Measurements from ENCODE around the gene PTPRD.

Gene PTPRD

DNA sequence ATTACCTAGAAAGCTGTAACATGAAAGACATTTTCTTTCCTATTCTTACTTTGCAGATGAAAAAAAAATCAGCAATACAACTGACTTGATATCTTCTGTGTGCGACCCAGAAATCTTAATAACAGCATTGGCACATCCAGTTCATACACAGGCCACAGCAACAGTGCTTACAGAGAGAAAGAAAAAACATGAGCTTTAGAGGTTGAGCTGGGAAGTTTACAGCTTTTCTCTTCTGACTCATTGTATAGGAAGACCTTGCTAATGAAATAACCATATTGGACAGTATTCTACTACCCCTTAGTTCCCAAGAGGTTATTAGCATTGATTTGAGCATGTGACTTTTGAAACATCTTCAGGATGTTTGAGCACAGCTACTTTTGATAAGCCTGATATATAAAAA lies 1779.8 kb downstream of the PTPRD start:
- no peak for DNase-seq (ENCODE audit: low read depth, low spot score)

DNA sequence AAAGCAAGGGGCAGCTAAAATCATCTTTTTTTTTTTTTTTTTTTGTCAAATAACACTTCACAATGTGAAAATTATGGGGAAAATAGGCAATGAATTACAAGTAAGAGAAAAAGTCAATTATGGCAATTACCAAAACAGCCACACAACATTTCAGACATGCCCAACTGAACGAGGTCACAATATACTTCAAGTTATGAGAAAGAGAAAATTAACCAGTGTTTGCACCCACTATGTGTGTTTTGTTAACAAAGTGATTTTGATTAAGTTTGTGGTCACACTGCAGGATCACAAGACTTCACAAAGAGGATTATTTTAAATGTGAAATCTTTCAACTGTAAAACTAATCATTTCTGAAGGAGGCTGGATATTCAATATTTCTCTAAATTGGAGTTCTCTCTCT lies 1780.4 kb downstream of the PTPRD start:
- DNase-seq (ENCODE audit: low read depth, low spot score) = no peak

DNA sequence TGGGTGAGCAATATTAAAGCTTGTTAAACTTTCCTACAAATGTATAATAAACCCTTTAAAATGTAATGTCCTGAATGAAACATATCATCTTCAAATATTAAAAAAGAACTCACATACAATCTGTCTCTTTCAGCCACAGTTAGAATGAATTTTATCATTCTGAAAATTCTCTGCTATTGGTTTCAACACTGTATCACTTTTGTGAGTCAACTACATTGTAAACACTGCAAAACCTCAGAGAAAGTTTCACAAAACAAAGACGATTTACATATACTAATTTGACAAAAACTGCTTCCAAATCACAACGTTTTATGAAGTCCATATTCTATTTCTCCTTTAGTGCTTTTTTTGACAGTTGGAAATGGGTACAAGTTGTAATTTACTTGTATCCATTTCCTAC lies 1781.2 kb downstream of the PTPRD start:
- DNase-seq (ENCODE audit: low read depth, low spot score) = no peak

DNA sequence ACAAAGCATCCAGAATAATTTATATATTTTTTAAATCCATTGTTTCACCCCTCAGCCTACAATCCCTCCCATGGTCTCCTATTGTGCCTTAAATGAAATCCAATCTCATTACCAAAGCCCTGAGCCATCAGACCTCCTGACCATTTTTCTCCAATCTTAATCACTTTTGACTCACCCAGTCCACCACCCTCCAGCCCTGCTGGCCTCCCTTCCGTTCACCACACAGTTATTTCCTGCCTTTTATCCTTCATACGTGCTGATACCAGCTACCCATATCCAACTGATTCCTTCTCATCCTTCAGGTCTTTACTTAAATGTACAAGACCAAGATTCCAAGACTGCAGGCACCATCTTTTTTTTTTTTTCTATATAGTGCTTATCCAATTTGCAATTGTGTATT lies 1786.5 kb downstream of the PTPRD start:
- DNase-seq (ENCODE audit: low read depth, low spot score) = no peak

DNA sequence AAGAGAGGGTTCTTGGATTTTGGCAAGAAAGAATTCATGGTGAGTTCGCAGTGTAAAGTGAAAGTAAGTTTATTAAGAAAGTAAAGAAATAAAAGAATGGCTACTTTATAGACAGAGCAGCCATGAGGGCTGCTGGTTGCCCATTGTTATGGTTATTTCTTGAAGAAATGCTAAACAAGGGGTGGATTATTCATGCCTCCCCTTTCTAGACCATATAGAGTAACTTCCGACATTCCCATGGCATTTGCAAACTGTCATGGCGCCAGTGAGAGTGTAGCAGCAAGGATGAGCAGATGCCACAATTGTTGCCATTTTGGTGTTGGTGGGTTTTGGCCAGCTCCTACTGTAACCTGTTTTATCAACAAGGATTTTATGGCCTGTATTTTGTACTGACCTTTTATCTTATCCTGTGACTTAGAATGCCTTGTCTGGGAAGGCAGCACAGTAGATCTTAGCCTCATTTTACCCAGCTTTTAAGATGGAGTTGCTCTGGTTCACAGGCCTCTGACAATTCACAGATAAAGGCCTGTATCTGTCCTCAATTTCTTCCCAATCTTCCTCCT lies 1787.1 kb downstream of the PTPRD start:
- no peak for DNase-seq (ENCODE audit: low read depth, low spot score)

DNA sequence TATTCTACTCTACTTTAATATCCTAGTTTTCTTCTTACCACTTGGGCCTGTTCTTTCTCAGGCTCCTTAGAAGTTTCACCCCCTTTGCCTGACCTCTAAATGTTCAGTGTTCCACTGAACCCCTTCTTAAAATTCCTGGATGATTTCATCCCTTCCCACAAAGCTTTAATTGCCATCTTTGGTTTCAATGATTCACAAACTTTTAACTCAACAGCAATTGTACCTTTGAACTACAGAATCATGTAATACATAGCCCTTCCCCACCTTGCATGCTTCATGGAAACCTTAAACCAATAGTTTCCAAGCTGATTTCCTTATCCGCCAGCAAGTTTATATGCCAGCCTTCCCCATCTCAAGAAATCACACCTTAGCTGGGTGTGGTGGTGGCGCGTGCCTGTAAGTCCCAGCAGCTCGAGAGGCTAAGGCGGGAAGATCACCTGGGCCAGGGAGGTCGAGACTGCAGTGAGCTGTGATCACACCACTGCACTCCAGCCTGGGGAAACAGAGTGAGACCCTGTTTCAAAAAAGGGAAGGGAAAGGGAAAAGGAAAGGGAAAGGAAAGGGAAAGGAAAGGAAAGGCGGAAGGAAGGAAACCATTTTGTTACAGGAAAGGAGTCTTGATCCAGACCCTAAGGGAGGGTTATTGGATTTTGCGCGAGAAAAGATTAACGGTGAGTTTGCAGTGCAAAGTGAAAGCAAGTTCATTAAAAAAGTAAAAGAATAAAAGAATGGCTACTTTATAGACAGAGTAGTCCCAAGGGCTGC lies 1789.5 kb downstream of the PTPRD start:
- no peak for DNase-seq (ENCODE audit: low read depth, low spot score)

DNA sequence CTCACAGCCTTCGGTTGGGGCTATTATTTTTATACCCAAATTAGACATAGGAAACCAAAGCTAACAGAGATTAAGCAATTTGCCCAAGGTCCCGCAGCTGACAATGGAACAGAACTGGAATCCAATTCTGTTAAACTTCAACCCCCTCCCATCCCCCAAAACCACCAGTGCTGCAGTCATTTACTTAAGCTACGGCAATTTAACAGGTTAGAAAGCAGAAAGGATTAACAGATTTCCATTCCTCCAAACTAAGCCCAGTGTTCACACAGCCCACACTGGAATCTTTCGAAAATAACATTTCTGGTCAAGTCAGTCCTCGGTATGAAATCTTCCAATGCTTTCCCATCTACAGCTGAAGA lies 1790.2 kb downstream of the PTPRD start:
- DNase-seq (ENCODE audit: low read depth, low spot score) = no peak

DNA sequence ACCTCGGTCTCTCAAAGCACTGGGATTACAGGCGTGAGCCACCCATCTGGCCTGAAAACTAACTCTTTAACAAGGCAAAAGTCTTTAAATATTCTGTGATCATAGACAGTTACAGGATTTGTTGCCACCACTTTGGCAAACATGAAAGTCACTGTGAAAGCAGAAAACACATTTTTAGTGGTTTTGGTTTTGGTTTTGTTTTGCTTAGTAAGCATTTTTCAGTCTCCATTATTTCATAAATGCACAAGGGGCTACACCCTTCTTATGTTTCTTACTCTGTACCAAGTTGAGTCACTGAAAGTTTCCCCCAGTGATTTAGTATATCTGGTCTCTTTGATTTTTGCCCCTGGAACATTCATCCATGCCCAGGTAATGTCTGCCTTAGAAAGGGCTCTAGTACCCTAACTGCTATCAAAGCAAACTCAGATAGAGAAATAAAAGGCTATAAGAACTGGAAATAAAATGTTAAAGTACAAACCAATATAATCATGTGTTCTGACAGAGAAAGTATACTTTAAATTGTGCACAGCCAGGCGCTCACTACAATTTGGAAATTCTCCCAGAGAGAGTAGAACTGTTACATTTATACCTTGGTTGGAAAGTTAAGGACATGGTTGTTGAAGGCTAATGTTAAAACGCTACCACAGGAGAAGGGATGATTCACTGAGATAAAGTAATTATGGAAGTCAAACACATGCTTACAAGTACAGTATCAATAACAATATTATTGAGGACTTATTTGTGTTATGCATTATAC lies 1790.7 kb downstream of the PTPRD start:
- DNase-seq (ENCODE audit: low read depth, low spot score) = no peak

DNA sequence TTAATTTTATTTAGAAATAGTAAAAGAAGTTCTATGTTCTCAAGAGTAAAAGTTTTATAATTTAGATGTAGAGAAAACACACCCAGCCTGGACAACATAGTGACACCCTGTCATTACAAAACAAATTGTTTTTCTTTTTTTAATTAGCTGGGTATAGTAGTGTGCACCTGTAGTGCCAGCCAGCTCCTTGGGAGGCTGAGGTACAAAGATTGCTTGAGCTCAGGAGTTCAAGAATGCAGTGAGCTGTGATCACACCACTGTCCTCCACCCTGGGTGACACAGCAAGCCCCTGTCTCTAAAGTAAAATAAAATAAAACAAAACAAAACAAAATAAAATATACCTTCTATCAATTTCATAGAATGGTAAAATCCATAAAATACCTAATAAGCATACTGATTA lies 1795.5 kb downstream of the PTPRD start:
- no peak for DNase-seq (ENCODE audit: low read depth, low spot score)

DNA sequence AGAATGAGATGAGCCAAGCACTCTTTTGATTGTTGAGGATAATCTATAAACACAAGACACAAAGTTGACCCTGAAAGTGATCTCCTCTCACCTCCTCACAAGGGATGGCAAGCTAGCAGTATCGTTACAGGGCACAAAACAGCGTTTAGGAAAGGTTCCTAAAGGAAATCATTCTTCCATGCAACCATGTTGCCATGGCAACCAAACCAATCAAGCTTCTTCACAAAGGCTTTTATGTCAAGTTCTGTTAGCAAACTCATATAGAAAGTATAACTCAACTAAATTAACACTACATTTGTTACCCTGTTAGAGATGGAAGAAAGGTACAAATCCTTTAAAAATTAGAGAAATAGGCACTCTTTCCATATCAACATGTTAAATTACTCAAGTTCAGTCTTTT lies 1796.4 kb downstream of the PTPRD start:
- DNase-seq (ENCODE audit: low read depth, low spot score) = no peak

DNA sequence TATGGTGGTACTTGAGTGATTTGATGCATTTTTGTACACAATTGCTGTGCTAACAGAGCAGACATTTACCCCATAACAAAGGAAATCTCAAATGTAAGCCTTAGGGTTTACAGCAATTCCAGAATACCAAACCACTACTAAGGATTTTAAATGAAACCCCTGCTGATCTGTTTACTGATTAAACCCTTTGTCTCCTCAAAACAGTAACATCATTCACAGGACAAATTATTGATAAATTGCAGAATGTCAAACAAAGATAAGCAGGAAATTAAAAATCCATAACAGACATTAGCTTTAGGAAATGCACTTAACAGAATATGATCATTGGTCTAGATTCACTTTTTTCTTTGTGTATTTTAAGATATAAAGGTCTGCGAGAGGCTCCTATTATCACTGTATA lies 1796.9 kb downstream of the PTPRD start:
- no peak for DNase-seq (ENCODE audit: low read depth, low spot score)

DNA sequence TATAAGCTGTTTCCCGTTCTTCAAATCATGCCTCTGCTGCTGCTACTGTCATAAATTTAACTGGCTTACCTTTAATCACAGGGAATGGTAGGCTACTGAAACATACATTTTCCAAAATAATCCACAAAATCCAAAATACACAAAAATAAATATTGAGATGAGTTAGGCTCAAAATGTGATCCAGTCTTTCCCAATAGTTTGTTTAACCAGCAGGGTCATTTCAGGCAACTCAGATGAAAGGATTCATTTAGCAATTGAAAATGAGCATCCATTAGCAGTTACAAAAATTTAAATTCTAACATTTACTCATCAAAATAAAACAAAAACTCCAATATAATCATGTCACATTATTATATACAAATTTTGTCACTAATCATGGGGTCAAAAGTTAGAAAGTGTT lies 1797.6 kb downstream of the PTPRD start:
- DNase-seq (ENCODE audit: low read depth, low spot score) = no peak

DNA sequence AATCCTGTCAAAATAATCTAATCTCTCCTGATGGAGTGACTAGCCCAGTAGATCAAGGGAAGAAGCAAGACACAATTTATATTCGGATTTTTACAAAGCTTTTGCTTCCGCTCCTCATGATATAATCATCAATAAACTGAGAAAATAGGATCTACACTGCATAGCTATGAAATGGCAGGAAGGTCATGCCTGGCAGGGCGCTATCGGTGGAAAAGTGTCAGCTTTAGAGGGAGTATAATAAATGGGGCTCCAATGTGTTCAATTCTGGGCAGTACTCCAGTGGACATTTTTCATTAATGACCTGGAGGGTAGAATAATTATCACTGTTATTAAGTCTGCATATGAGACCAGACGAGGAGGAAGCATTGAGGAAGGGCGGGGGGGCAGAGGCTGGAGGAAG lies 1799.9 kb downstream of the PTPRD start:
- no peak for DNase-seq (ENCODE audit: low read depth, low spot score)

DNA sequence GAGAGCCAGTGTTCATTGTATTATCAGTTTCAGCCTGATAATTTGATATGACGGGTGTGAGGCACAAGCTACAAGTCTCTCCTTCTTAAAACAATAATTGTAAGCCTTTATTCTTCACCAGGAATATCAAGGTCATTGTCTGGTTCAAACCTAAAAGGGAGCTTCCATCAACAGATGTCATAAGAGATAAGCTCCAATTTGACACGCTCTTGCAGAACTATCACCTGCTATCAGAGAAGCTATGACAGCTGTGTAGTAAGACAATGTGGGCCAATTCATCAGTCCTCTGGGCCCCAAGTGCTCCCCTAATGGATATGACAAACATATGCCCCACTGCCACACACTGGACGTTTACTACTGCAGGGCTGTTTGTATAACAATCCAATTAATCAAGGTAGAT lies 1803.1 kb downstream of the PTPRD start:
- DNase-seq (ENCODE audit: low read depth, low spot score) = no peak

DNA sequence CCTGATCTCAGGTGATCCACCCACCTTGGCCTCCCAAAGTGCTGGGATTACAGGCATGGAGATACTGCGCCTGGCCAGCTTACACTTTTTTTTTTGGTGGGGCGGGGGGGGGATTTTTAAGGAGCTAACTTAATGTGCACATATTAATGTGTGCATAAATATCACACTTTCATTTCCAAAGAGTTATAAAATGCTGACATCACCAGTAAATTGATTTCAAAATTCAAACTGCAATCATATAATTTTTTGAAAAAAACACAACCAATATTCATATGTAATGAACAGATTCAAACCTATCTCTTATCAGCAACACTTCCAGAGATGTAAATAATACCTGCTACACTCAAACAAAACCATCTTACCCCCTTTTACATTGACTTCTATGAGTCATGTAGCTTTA lies 1806.7 kb downstream of the PTPRD start:
- no peak for DNase-seq (ENCODE audit: low read depth, low spot score)

DNA sequence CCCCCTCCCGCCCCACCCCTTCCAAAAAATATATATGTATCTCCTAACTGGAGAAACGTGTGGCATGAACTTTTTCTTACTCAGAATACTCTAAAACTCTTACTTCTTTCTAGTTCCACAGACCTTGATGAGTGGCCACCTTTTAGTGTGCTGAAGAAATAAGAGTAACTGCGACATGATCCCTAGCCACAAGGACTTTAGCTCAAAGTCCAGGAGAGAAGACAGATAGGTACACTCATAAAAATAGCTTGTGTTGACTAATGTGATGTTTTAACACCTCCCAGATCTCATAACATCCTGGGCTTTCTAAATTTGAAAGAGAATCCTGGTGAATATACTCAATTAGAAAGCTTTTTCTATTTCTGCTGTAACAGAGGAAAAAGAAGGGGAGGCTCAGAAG lies 1808.2 kb downstream of the PTPRD start:
- DNase-seq (ENCODE audit: low read depth, low spot score) = no peak

DNA sequence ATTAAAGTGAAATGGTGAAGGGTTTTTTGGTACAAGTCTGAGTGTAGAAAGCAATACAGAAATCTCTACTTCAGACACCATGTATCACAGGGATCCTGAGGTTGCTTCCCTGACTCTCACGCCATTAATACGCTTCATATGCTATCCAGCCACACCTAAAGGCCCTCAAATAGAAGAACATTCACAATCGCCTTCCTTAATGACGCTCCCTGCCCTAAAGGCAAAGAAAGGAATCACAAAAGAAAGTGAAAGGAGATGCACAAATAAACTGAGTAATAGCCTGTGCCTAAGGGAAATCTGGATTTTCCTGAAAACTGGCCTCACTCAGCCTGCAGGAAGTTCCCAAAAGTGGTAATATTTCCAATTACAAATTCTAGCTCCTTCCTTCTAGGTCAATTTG lies 1810.6 kb downstream of the PTPRD start:
- no peak for DNase-seq (ENCODE audit: low read depth, low spot score)

DNA sequence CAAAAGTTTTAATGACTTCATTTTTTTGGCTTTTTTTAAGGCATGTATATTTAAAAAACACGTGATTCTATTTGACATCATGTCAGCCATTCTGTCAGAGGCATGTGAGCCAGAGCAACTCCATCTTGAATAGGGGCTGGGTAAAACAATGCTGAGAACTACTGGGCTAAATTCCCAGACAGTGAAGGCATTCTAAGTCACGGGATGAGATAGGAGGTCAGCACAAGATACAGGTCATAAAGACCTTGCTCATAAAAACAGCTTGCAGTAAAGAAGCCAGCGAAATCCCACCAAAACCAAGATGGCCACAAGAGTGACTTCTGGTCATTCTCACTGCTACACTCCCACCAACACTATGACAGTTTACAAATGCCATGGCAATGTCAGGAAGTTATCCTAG lies 1812.6 kb downstream of the PTPRD start:
- DNase-seq (ENCODE audit: low read depth, low spot score) = no peak

DNA sequence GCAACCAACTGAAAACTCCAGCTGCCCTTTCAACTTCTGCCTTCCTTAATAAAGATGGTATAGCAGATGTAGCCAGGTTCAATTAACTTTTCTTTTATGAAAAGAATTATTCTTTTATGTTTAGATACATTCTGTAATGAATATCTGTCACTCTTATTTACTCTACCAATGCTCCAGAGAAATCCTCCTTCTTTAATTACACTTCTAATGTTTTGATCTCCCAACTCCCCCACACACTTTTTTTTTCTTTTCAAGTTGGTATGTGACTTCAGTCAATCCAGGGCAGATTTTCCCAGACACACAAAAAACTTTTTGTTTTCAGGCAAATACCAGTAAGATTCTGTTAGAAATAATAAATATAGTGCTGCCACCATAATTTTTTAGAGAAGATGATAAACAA lies 1813.2 kb downstream of the PTPRD start:
- DNase-seq (ENCODE audit: low read depth, low spot score) = no peak

DNA sequence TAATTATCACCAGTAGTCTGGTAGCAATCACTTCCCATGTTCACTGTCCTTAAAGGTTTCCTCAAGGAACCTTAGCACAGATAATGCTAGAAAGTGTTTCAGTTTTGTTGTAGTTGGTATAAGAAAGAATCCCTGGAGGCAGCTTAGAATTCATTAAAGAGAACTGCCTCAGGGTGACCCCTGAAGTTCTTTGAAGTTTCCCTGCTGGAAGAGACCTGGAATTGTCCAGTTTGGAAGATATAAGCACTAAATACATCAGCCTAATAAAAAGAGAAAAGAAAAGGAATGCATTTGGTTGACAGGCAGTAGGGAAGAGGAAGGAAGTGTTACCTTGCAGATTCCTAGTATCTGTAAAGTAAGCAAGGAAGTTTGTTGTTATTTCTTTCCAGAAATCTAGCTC lies 1813.6 kb downstream of the PTPRD start:
- no peak for DNase-seq (ENCODE audit: low read depth, low spot score)

DNA sequence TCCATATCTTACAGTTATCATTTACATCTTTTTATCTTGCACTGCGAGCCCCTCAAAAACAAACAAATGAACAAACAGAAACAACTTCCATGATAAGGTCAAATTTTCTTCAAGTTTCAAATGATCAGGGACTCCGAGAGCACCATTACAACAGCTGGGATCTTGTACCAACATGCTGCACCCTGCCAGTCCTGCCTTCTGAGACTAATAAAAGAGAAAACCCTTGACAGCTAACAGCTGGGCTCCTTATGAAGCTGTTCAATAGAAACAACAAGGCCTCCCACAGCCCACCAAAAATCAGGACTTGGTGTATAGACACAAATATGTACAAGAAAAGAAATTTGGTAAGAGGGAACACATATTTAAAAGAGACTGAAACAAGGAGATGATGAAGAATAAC lies 1828.0 kb downstream of the PTPRD start:
- DNase-seq (ENCODE audit: low read depth, low spot score) = no peak

DNA sequence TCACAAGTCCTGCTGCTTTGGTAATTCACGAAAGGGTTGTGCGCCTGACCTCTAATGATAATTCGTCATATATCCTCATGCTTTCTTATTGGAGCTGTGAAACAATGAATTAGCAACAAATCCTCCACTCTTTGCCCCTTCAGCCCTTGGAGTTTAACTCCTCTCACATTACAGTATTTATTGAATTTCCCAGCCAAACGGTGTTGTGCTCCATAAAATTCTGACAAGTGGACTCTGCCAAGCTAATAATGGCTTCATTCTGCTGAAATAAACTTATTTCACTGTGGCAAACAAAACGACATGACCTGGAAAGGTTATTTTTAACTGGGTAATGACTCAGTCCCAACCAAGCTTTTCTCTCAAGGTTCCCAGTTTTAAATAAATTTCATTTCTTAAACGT lies 1828.9 kb downstream of the PTPRD start:
- no peak for DNase-seq (ENCODE audit: low read depth, low spot score)

DNA sequence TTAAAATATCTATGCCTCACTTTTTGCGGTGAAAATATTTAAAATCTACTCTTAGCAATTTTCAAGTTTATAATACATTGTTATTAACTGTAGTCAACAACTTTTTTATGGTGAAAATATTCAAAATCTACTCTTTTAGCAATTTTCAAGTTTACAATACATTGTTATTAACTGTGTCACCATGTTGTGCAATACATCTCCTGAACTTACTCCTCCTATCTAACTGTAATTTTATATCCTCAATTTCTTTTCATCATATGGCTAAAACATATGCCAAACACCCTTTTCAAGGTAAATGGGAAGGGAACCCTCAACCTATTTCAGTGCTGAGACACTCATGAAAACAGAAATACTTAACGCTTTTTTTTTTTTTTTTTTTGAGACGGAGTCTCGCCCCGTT lies 1830.6 kb downstream of the PTPRD start:
- DNase-seq (ENCODE audit: low read depth, low spot score) = no peak

Data from activated CD4-positive, CD25-positive, alpha-beta regulatory T cell treated with anti-CD3 and anti-CD28 coated beads, Interleukin-2, amount 50 U/mL, for 16 hours (primary cell).